DMS153 treated with DMSO at 0.1 percent for 48 hours (cell line): Measurements from ENCODE around the gene ICAM1.
"Not testable (repeated sequence)": the region's sequence is repeated elsewhere in the genome, so short reads cannot be mapped to it uniquely, and the experiment has no call there.

Experiments used
- DNase-seq: peaks from one replicate; lab custom pipeline; 2025; ENCODE audit not compliant: unreplicated experiment; lab: John Stamatoyannopoulos, UW

ICAM1 gene, protein sequence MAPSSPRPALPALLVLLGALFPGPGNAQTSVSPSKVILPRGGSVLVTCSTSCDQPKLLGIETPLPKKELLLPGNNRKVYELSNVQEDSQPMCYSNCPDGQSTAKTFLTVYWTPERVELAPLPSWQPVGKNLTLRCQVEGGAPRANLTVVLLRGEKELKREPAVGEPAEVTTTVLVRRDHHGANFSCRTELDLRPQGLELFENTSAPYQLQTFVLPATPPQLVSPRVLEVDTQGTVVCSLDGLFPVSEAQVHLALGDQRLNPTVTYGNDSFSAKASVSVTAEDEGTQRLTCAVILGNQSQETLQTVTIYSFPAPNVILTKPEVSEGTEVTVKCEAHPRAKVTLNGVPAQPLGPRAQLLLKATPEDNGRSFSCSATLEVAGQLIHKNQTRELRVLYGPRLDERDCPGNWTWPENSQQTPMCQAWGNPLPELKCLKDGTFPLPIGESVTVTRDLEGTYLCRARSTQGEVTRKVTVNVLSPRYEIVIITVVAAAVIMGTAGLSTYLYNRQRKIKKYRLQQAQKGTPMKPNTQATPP

DNA sequence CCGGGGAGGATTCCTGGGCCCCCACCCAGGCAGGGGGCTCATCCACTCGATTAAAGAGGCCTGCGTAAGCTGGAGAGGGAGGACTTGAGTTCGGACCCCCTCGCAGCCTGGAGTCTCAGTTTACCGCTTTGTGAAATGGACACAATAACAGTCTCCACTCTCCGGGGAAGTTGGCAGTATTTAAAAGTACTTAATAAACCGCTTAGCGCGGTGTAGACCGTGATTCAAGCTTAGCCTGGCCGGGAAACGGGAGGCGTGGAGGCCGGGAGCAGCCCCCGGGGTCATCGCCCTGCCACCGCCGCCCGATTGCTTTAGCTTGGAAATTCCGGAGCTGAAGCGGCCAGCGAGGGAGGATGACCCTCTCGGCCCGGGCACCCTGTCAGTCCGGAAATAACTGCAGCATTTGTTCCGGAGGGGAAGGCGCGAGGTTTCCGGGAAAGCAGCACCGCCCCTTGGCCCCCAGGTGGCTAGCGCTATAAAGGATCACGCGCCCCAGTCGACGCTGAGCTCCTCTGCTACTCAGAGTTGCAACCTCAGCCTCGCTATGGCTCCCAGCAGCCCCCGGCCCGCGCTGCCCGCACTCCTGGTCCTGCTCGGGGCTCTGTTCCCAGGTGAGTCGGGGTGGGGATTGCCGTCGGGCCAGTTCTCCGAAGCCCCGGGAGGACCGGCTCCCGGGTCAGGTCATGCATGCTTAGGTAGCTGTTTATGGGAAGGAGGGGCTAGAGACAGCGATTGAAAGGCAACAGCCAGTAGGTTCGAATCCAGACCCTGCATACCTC is at the start of gene ICAM1:
Gene ICAM1, plus strand, starts transcription at position 505 of the 779 bp plus-strand sequence. Its CDS starts 40 bp downstream, at position 545.
- no peak for DNase-seq

DNA sequence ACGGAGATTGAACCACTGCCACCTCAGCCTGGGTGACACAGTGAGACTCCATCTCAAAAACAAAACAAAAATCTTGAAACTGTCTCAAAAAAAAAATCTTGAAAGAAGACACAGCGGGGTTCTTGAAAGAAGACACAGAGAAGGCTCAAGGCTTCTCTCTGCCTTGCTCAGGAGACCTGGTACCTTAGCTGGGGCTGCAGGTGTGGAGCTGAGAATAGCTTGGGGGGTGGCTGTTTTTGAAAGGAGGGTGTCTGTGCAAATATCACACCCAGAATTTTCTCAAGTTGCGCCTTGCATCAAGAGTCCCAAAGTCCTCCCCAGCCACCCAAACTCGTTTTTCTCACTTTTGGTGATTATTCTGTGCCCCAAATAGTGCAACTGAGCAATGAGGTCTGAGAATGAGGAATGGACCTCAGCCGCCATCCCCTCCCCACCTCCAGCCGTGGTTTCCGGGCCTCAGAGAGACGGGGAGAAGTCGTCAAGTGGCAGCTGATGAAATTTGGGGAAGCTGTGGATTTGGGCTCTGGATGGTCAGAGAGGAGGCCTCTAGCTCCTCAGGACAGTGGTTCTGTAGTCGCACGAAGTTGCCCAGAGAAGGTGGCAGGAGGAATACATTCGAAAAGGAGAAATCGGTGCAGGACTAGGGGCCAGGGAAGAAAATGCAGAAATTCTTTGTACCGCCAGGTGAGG is 48.6 kb upstream of the ICAM1 start:
- no peak for DNase-seq

DNA sequence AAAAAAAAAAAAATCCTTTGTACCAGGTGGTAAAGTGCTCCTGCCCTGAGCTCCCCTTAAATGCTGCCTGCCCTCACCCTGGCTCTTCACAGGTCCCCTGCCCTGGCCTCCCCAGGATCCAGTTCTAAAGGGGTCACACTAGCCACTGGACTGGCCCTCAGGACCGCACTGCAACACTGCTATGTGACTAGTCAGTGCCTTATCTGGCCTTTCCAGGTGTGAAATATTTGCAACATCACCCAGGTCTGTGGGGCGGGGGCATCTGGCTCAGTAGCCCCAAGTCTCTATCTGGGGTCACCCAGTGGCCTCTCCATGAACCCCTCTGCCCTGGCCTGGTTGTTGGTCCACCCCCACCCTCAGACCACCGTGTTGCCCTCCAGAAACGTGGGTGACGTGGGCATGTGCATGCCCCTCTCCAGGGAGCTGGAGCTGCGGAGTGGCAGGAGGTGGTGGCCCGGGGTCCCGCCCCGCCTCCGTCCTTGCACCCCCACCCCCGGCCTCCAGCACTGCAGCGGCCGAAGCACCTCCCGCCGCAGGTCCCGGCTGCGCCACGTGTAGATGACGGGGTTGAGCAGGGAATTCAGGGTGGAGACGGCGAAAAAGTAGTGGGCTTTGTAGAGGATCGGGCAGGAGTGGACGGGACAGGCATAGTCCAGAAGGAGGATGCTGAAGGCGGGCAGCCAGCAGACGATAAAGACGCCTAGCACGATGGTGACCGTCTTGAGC is 47.3 kb upstream of the ICAM1 start:
- DNase-seq = no peak

DNA sequence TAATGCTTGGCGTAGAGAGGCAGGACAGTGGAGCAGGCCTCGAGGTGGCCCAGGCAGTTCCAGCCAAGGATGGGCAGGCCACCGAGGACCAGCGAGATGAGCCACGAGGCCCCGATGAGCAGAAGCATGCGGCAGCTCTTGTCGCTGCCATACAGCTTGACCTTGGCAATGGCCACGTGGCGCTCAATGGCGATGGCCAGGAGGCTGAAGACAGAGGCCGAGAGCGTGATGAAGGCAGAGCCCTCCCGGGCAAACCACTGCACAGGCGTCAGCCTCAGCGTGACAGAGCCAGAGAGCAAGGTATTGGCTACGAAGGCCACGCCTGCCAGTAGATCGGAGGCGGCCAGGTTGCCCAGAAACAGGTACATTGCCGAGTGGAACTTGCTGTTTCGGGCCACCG is 46.6 kb upstream of the ICAM1 start:
- DNase-seq = no peak

DNA sequence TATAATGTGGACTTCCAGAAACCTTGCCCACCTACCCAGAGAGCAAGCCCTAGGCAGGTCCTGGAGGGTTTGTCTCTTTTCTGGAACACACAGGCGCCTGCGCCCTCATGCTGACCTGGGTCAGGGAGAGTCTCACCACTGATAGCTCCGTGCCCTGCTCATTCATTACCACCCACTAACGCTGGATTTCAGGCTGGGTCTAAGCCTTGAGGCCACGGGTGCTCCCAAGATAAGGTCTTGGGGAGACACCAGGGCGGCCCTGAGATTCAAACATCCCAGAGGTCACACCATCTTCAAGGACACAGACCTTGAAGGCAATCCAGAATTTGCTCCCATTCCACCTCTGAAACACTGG is 44.9 kb upstream of the ICAM1 start:
- DNase-seq = no peak

DNA sequence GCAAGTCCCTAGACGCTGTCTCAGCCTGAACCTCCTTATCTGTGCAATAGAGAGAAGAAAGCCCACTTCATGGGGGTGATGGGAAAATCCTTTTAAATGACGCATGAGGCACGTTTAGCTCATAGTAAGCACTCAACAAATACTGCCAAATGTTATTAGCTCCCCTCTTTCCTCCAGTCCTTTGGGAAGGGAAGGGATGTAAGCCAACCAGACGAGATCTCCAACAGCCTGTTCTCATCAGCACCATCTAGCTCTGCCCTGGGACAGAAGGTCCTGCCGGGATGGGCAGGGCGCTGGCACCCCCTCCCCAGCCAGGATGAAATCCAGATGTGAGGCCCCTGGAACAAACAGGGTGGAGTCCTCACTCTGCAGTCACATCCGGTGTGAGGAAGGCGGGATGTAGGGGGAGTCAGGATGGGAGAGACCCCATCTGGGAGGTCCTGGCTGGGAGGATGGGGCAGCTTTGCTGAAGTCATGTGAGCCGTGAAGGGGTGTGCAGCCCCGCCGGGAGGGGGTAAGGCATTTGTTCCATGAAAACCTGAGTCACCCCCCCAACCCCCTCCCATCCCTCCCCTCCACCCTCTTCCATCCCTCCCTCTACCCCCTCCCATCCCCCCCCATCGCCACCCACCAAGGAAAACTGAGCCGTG is 44.4 kb upstream of the ICAM1 start:
- no peak for DNase-seq

DNA sequence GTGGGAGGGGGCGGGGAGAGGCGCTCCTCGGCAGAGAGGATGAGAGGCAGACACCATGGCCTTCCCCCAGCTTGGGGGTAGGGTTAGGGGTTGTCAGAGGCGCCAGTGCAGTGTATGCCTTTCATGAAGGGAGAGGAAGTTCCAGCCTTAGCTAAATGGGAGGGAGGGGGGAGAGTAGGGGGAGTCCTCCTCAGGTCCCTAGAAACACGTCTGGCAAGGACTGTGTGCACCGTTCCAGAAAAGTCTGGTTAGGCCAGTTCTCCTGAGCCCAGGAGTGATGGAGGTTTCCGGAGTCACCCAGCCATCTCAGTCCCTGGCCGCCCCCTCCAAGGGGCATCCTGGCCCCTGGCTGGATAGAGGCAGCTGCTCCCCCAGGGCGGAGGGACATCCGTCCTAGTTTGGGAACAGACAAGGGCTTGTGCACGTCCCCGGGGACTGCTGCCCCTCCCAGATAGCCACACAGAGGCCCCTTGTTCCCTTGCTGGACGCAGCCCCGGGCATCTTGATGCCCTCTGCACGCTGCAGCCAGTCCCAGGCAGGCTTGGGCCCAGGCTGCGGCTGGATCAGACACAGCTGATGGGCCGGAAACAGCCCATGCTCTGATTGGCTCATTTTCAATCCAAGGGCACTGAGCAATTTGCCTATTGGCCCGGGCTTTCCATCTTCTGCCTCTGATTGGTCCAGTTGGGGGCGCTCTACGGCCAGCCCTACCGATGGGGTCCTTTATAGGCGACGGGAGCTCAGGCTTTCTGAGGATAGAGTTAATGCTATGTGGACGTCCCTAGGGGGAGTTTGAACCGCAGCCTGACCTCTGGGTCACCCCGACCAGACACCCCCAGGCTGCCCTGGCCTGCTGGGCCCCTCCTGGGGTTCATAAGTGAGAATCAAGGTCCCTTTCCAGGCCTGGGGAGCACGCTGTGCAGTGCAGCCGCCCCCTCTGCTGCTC is 43.6 kb upstream of the ICAM1 start:
- DNase-seq = no peak

DNA sequence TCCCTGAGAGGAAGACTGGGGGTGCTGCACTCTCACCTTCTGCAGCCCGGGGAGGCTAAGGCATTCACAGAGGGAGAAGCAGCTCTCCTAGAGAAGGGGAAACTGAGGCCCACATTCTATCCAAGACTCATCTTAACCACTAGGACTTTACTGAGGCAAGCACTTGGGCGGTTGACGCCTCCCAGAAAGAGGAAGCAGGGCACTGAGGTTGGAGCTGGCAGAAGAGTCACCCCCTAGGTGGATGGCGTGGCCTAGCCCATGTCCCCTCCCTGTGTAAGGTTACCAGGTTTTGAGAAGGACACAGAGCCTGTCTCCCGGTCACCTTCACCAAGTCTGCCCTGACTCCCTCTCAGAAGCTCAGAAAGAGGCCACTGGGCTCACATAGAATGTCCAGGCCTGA is 42.5 kb upstream of the ICAM1 start:
- no peak for DNase-seq

DNA sequence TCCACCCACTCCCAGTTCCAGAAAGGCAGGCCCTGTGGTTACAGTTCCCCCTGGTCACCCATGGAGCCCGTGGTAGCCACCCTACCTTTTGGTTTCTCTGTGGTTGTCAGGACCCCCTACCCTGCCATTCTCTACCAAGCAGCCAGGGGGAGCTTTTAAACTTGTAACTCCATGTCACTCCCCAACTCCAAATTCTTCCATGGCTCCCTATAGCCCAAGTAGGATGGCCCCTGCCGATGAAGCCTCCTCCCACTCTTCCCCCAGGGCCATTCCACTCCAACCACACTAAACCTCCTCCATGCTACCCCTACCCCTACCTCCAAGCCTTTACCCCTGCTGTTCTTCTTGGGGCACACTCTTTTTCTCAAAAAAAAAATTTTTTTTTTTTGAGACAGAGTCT is 42.0 kb upstream of the ICAM1 start:
- DNase-seq = peak; percentile 27

DNA sequence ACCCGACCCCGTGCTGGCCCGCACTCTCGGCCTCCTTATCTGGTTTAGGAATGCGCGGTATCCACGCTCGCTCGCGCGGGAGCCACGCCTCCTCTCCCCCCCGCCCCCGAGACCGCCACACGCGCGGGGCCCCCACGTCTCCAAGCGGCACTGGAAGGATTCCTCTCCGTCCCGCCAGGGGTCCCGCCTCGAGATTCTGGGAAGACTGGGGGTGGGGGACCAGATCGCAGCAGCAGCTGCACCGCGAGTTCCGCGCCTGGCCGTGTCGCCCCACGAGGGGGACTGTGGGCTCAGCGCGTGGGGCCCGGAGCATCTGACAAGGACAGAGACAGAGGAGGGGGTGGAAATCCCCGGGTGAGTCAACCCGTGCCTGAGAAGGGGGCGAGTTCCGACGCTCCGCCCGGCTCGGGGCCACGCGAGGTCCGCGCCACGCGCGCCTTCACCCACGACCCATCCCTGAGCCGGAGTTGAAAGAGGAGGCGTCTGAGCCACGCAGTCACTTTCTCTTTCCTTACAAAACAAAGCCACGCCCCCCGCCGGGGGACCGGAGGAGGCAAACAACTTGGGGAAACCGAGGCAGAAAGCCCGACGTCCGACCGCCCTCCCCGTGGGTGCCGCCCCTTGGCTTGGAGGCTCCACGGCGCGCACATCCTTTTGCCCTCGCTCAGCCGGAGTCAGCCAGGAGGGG is 40.6 kb upstream of the ICAM1 start:
- no peak for DNase-seq

DNA sequence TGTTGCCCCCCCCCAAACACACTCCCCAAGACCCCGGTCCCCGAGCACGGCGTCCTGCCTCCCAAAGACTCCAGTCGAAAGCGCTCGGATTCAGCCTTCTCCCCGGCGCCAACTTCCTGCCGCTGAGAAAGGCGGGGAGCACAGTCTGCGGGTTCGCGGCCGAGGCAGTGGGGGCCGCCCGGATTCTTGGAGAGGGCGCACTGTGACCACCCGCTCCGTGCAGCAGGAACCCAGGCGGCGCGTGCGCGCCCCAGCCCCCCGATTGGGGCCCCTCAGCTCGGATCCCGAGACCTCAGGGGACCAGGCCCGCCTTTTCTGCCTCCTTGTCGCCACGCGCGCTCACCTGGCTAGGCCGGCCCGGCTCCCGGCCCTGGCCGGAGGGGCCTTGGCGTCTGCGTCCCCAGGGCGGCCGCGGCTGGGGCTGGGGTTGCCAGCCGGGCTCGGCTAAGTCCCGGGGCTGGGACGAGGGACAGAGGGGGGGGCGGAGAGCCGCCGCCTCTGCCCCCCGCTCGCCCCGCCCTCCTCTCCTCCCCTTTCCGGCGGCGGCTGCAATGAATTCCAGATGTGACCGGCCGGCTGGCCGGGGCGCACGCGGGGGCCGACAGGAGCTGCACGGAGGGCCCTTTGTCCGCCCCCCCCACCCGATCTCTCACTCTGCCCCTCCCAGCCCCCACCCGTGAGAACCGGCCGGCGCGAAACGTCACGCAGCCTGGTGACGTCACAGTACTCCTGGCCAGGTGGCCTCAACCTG is 39.9 kb upstream of the ICAM1 start, which contains the start of gene S1PR2:
Gene S1PR2, minus strand, starts transcription at position 471 of the 751 bp plus-strand sequence. CDS start 6,426 bp downstream, outside the sequence.
- DNase-seq = peak; percentile 55

DNA sequence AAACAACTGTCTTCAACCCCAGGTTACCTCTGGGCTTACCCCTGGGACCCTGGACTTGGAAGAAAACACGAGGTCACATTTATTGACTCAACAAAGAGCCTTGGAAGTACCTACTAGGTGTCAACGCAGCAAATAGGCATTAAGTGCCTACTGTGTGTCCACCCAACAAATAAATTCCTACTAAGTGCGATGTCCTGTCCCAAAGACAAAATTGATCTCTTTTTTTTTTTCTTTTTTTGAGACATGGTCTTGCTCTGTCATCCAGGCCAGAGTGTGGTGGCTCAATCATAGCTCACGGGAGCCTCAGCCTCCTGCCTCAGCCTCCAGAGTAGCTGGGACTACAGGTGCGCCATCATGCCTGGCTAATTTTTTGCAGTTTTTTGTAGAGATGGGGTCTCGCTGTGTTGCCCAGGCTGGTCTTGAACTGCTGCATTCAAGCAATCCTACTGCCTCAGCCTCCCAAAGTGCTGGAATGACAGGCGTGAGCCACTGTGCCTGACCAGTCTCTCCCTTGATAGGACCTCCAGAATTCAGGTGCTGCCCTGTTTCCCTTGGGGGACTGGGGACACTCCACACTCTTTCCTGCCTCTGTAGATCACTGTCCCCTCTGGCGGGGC is 39.2 kb upstream of the ICAM1 start:
- no peak for DNase-seq

DNA sequence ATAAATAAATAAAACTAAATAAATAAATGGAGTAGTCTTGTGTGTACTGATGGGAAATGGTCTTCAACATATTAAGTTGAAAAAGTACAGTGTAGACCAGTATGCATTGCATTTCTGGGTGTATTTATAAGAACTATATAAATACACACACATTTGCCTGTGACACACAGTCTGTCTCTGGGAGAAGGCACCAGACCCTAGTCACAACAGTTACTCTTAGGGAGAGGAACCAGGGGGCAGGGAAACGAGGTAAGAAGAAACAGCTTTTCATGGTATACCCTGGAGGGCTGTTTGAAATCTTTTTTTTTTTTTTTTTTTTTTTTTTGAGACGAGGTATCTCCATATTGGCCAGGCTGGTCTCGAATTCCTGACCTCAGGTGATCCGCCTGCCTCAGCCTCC is 37.0 kb upstream of the ICAM1 start:
- no peak for DNase-seq

DNA sequence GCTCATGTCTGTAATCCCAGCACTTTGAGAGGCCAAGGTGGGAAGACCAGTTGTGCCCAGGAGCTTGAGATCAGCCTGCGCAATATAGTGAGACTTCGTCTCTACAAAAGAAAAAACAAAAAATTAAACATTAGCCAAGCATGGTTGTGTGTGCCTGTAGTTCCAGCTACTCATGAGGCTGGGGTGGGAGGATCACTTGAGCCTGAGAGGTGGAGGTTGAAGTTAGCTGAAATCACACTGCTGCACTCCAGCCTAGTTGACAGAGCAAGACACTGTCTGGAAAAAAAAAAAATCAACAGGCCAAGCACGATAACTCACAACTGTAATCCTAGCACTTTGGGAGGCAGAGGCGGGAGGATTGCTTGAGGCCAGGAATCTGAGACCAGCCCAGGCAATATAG is 35.9 kb upstream of the ICAM1 start:
- no peak for DNase-seq

DNA sequence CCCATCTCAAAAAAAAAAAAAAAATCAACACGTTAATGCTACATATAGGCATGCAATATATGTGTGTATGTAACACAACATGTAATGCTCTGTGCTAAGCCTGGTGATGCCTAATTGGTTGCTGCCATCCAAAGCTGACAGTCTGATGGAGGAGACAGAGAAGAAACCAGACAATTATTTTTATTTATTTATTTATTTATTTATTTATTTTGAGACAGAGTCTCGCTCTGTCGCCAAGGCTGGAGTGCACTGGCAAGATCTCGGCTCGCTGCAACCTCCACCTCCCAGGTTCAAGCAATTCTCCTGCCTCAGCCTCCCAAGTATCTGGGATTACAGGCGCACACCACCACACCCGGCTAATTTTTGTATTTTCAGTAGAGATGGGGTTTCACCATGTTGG is 35.5 kb upstream of the ICAM1 start:
- not testable (repeated sequence) for DNase-seq

DNA sequence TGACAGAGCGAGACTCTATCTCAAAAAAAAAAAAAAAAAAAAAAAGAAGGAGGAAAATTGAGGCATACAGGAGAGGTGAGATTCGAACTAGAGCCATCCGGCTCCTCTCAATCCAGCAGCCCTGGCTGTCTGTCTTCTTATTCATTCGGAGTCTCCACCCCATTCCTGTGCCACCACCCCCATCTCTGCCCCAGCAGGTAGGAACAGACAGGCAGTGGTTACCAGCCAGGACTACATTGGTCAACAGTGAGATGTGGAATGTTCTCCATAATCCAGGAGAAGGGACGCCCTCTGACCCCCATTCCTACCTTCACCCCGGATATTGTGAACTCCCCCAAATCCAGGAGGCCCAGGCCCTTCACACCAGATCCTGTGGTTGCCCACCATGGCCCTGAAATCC is 33.2 kb upstream of the ICAM1 start:
- DNase-seq = peak; percentile 12

DNA sequence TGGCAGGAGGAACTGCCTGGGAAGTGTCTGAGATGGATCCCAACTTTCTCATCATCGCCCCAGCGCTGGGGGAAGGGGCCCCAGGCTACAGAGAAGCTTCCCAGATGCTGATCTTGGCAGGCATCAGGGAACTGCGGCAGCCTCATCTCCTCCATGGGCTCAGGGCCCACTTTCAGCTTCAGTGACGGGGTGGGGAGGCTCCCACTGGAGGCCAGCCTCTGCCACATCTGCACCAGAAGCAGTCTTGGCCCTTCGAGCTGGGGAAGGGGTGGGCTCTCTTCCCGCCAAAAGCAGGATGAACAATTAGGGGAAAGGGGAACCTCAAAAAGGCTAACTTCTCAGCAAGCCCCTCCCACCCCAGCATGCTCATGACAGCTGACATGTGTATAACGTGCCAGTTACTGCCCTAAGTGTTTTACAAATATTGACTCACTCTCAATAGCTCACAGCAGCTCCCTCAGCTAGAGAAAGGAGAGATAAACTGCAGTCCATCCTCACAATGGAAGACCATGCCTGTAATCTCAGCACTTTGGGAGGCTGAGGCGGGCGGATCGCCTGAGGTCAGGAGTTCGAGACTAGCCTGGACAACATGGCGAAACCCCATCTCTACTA is 32.6 kb upstream of the ICAM1 start:
- peak; percentile 91 for DNase-seq
